Thoracic aorta (tissue), 2 donors: ENCODE results near the gene ENPP6. TPM values are rescaled to one million over a fixed set of nuclear protein-coding genes. Genes with fewer than 3 reads are reported as not detected.

Experiments used
- ATAC-seq: fragments of 150-250 bp; one replicate; pipeline ENCODE4 v1.8.0; 2017; ENCODE audit warnings: low read depth; ENCODE audit not compliant: insufficient number of reproducible peaks, low FRiP score
- DNase-seq: peaks from one replicate; pipeline ENCODE4 v3.0.0-alpha.2; 2020; ENCODE audit warnings: low spot score
- H3K27ac ChIP-seq, 2 donors: fragments of 200-600 bp; sonication (generic); 1 replicate in 1 of 2; 2 replicates in 1 of 2; pipeline ENCODE4 v1.5.1; 2016; ENCODE audit warnings: mild to moderate bottlenecking in 2 of 2, moderate library complexity in 2 of 2
- H3K27me3 ChIP-seq: fragments of 200-600 bp; sonication (generic); replicated peaks from 2 replicates; pipeline ENCODE4 v1.6.0; 2016; ENCODE audit warnings: mild to moderate bottlenecking; ENCODE audit not compliant: insufficient read depth
- H3K36me3 ChIP-seq: fragments of 200-600 bp; sonication (generic); one replicate; pipeline ENCODE4 v1.5.1; 2016
- H3K4me1 ChIP-seq, 2 donors: fragments of 200-600 bp; sonication (generic); 1 replicate in 1 of 2; 2 replicates in 1 of 2; pipeline versions ENCODE4 v1.5.1 to v1.6.0; 2016; ENCODE audit warnings: low read depth in 2 of 2, mild to moderate bottlenecking in 1 of 2; ENCODE audit not compliant: control insufficient read depth in 1 of 2
- H3K4me3 ChIP-seq: fragments of 200-600 bp; sonication (generic); 2 replicates; pipeline ENCODE4 v1.5.1; 2016; ENCODE audit warnings: mild to moderate bottlenecking
- H3K9me3 ChIP-seq: fragments of 200-600 bp; sonication (generic); 2 replicates; pipeline ENCODE4 v1.5.1; 2016
- CTCF ChIP-seq: fragments of 200-600 bp; sonication (generic); IDR thresholded peaks from one replicate; pipeline ENCODE4 v1.5.1; 2019; ENCODE audit warnings: antibody characterized with exemption
- total RNA-seq, 2 donors: library from RNA; depleted of rRNA; stranded (reverse); fragments of >200 nt; gene quantifications; one replicate each; pipeline versions ENCODE4 v1.1.0 to v1.2.3, GENCODE V29; 2016

The ENPP6 gene
- total RNA-seq, 2 donors from 2014 or later, result 0.27 to 2.0 TPM

GRCh38 chr4:184096561-184097240 lies 121.0 kb downstream of the ENPP6 start:
- ATAC-seq (no peak), DNase-seq (no peak)
- H3K4me3 ChIP-seq, result peak overlapping the region; percentile 61

GRCh38 chr4:184094532-184095159 lies 123.0 kb downstream of the ENPP6 start:
- no peak overlapping the region for H3K27ac ChIP-seq
- ATAC-seq (no peak), DNase-seq (no peak)
- H3K27me3 ChIP-seq, result no peaks in the 10 kb centered on the region
- H3K4me3 ChIP-seq, result no peak overlapping the region
- no peak for TF ChIP-seq CTCF
- H3K9me3 ChIP-seq, result no peaks in the 10 kb centered on the region
- peaks cover 0 to 9% of the 10 kb centered on the region in 2 donors for H3K4me1 ChIP-seq
- H3K36me3 ChIP-seq, result no peaks in the 10 kb centered on the region

More at GRCh38 chr4:184096561-184097240, 121.0 kb downstream of the ENPP6 start:
- no peak for TF ChIP-seq CTCF
- Histone ChIP-seq H3K27ac (no peak overlapping the region), H3K4me1 (peaks cover 0 to 9% of the 10 kb centered on the region in 2 donors), H3K27me3 (no peaks in the 10 kb centered on the region), H3K36me3 (no peaks in the 10 kb centered on the region), H3K9me3 (no peaks in the 10 kb centered on the region)

- ATAC-seq (no peak), DNase-seq (no peak)
- Histone ChIP-seq H3K27ac (no peak overlapping the region), H3K4me3 (no peak overlapping the region), H3K36me3 (no peaks in the 10 kb centered on the region), H3K27me3 (no peaks in the 10 kb centered on the region), H3K4me1 (peaks cover 0 to 4% of the 10 kb centered on the region in 2 donors), H3K9me3 (no peaks in the 10 kb centered on the region)
- no peak for TF ChIP-seq CTCF
Observed at GRCh38 chr4:184091986-184092385, 125.7 kb downstream of the ENPP6 start.

- Histone ChIP-seq H3K9me3 (no peaks in the 10 kb centered on the region), H3K4me3 (no peak overlapping the region), H3K27ac (no peak overlapping the region), H3K36me3 (no peaks in the 10 kb centered on the region), H3K4me1 (no peaks in the 10 kb centered on the region), H3K27me3 (no peaks in the 10 kb centered on the region)
- DNase-seq (no peak), ATAC-seq (no peak)
- TF ChIP-seq CTCF, result no peak
Observed at GRCh38 chr4:184090571-184090970, 127.1 kb downstream of the ENPP6 start.

- Histone ChIP-seq H3K4me3 (no peak overlapping the region), H3K27me3 (no peaks in the 10 kb centered on the region), H3K27ac (no peak overlapping the region), H3K4me1 (no peaks in the 10 kb centered on the region), H3K9me3 (no peaks in the 10 kb centered on the region), H3K36me3 (no peaks in the 10 kb centered on the region)
- ATAC-seq (no peak), DNase-seq (no peak)
- TF ChIP-seq CTCF, result no peak
Observed at GRCh38 chr4:184080674-184081073, 137.0 kb downstream of the ENPP6 start.
